Measurements from ENCODE around the gene CAMK1. TPM values are rescaled to one million over a fixed set of nuclear protein-coding genes. Genes with fewer than 3 reads are reported as not detected.

The CAMK1 gene
- total RNA-seq, 1 experiment from 2014 or later: 9.7 TPM

GRCh38 chr3:9742560-9742959 lies 27.2 kb downstream of the CAMK1 start:
- in situ Hi-C loops (cut with HindIII; ENCODE audit: low pct_unique_long_range_greater_than_20kb, low sequenced_read_pairs) (no loop called here), intact Hi-C loops (cut with micrococcal nuclease; ENCODE audit: unreplicated experiment) (no loop called here)
- BruUV-seq (replicated peaks): no TSS peak
- H3K27me3 ChIP-seq (ENCODE audit: control insufficient read depth, insufficient read depth, low read length): no peaks in the 10 kb centered on the region
- no peak for DNase-seq (ENCODE audit: low read depth, low spot score)
- no peak for ATAC-seq
- H3K4me1 ChIP-seq (ENCODE audit: control insufficient read depth, insufficient read depth, low read length): no peaks in the 10 kb centered on the region
- peaks cover 5% of the 10 kb centered on the region for H3K36me3 ChIP-seq (ENCODE audit: control insufficient read depth, insufficient read depth, low read length)
- CTCF ChIA-PET: no interaction called here
- H3K27ac ChIP-seq (ENCODE audit: low read length): no peak overlapping the region
- TF ChIP-seq POLR2AphosphoS5 (IDR thresholded peaks at IDR 0.05; ENCODE audit: low read depth, low read length) (no peak), TCF7L2 (IDR thresholded peaks at IDR 0.05; ENCODE audit: low read depth, low read length) (no peak), REST (IDR thresholded peaks at IDR 0.05; ENCODE audit: insufficient read depth in 1 of 2, low read depth in 2 of 2, low read length in 1 of 2) (no peak), CTCF (IDR thresholded peaks at IDR 0.05) (no peak), SIN3A (IDR thresholded peaks at IDR 0.05; ENCODE audit: borderline replicate concordance, insufficient read depth, low read depth, low read length) (no peak)
- H3K4me3 ChIP-seq (ENCODE audit: low read depth in 2 of 2, low read length in 2 of 2): no peak overlapping the region
- H3K9me3 ChIP-seq (ENCODE audit: control insufficient read depth, insufficient read depth, low read depth, low read length): no peaks in the 10 kb centered on the region
- POLR2A ChIA-PET: no interaction called here

- H3K36me3 ChIP-seq (ENCODE audit: control insufficient read depth, insufficient read depth, low read length): peaks cover 5% of the 10 kb centered on the region
- CTCF ChIA-PET: no interaction called here
- no peak overlapping the region for H3K27ac ChIP-seq (ENCODE audit: low read length)
- H3K27me3 ChIP-seq (ENCODE audit: control insufficient read depth, insufficient read depth, low read length): no peaks in the 10 kb centered on the region
- no peak for TF ChIP-seq POLR2AphosphoS5 (IDR thresholded peaks at IDR 0.05; ENCODE audit: low read depth, low read length)
- TF ChIP-seq CTCF (IDR thresholded peaks at IDR 0.05): no peak
- TF ChIP-seq REST (IDR thresholded peaks at IDR 0.05; ENCODE audit: insufficient read depth in 1 of 2, low read depth in 2 of 2, low read length in 1 of 2): no peak
- TF ChIP-seq SIN3A (IDR thresholded peaks at IDR 0.05; ENCODE audit: borderline replicate concordance, insufficient read depth, low read depth, low read length): no peak
- TF ChIP-seq TCF7L2 (IDR thresholded peaks at IDR 0.05; ENCODE audit: low read depth, low read length): no peak
- POLR2A ChIA-PET: no interaction called here
- no peaks in the 10 kb centered on the region for H3K4me1 ChIP-seq (ENCODE audit: control insufficient read depth, insufficient read depth, low read length)
- in situ Hi-C loops (cut with HindIII; ENCODE audit: low pct_unique_long_range_greater_than_20kb, low sequenced_read_pairs) (no loop called here), intact Hi-C loops (cut with micrococcal nuclease; ENCODE audit: unreplicated experiment) (no loop called here)
- no peak overlapping the region for H3K4me3 ChIP-seq (ENCODE audit: low read depth in 2 of 2, low read length in 2 of 2)
- ATAC-seq (no peak), DNase-seq (ENCODE audit: low read depth, low spot score) (no peak)
- no peaks in the 10 kb centered on the region for H3K9me3 ChIP-seq (ENCODE audit: control insufficient read depth, insufficient read depth, low read depth, low read length)
- BruUV-seq (replicated peaks): no TSS peak
These were observed 30.6 kb downstream of the CAMK1 start for GRCh38 chr3:9739181-9739580.

Data from Panc1 (cell line).